HG03066 (cell line): ENCODE data around the gene FOSL2.

ENCODE experiments used
- ATAC-seq: cut with Tn5 transposase; IDR thresholded peaks from one replicate; pipeline ENCODE4 v1.9.1; 2021; ENCODE audit warnings: low read depth; ENCODE audit not compliant: unreplicated experiment

Gene FOSL2

DNA sequence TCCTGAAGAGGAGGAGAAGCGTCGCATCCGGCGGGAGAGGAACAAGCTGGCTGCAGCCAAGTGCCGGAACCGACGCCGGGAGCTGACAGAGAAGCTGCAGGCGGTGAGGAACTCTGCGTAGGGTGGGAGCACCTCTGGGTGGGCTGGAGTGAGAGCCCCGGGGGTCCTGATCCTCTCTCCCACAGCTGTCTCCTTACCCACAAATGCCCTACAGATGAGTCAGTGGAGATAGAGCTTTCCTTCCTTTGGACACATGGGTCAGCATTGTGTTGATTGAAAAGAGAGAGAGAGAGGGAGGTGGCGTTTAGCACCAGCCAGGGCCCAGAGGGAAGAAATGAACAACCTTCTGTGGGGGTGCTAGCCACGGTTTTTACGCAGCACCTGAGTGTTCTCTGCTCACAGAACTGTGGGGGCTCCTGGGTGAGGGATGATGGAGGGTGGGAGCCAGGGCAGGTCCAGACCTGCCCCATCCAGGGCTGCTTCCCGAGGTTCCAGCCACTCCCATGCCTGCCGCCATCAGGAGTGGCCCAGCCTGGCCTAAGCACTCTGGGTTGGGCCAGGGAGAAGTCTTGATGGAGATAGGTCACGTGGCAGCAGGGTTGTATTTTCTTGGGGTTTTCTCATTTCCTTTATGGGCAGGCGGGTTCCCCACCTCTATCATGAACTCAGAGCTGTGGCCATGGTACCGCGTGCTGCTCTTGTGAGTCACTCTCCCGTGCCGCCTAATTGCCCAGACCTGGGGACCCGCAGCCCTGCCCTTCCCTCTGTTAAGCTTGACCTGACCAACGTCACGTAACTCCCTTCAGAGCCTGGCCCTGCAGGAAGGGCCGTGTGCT is 16.3 kb downstream of the FOSL2 start:
- ATAC-seq: no peak

DNA sequence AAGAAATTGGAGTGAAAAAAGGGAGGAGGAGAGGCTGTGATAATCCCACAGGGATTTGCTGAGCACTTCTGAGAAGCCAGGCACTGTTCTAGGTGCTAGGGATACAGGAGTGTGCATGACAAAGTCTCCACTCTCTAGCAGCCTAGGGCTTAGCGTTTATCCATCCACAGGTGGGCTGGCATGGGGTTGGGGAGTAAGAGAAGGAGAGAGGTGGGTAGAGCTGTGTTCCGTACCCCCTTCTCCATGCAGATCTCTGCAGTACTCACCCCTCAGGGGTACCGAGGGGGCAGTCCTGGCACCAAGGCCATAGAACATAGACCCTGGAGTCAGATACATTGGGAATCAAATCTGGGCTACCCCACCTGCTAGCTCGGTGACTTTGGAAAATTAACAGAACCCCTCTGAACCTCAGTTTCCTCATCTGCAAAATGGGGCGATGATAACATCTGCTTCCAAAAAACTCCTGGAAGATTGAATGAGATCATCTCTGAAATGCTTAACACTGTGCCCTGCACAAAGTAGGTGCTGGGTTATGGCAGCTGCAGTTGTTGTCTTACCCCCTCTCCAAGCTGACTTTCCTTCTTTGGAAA is 18.6 kb downstream of the FOSL2 start:
- ATAC-seq: no peak

DNA sequence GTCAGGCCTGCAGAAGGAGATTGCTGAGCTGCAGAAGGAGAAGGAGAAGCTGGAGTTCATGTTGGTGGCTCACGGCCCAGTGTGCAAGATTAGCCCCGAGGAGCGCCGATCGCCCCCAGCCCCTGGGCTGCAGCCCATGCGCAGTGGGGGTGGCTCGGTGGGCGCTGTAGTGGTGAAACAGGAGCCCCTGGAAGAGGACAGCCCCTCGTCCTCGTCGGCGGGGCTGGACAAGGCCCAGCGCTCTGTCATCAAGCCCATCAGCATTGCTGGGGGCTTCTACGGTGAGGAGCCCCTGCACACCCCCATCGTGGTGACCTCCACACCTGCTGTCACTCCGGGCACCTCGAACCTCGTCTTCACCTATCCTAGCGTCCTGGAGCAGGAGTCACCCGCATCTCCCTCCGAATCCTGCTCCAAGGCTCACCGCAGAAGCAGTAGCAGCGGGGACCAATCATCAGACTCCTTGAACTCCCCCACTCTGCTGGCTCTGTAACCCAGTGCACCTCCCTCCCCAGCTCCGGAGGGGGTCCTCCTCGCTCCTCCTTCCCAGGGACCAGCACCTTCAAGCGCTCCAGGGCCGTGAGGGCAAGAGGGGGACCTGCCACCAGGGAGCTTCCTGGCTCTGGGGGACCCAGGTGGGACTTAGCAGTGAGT is 19.4 kb downstream of the FOSL2 start:
- no peak for ATAC-seq

GRCh38 chr2:28412625-28413151 is 20.0 kb downstream of the FOSL2 start:
- ATAC-seq: no peak

- ATAC-seq: no peak
Measured at GRCh38 chr2:28413152-28413898, 20.7 kb downstream of the FOSL2 start.

- no peak for ATAC-seq
Measured at GRCh38 chr2:28413899-28414295, 21.2 kb downstream of the FOSL2 start.

- ATAC-seq: no peak
Measured at GRCh38 chr2:28414583-28414982, 21.9 kb downstream of the FOSL2 start.

DNA sequence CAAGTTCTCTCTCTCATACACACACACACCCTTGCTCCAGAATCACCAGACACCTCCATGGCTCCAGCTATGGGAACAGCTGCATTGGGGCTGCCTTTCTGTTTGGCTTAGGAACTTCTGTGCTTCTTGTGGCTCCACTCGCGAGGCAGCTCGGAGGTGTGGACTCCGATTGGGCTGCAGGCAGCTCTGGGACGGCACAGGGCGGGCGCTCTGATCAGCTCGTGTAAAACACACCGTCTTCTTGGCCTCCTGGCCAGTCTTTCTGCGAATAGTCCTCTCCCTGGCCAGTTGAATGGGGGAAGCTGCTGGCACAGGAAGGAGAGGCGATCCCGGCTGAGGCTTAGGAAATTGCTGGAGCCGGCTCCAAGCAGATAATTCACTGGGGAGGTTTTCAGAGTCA is 22.4 kb downstream of the FOSL2 start:
- ATAC-seq: no peak

DNA sequence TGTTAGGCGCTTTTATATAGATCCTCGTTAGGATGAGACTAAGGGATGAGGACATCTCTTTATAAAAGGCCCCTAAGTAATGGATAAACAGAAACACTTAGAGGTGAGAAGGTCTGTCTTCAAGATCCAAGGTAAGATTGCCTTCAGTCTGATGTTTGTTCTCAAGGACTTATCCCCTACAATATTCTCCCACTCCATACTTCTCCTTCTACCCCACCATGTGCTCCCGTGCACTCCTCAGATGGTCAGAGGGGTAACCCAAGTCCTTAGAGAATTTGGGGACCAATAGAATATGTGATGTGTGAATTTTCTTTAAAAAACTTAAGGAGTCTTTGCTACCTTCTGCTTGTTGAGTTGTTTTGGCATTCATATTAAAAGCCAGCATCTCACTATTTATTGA is 23.1 kb downstream of the FOSL2 start:
- ATAC-seq: no peak

- no peak for ATAC-seq
Measured at GRCh38 chr2:28419003-28419402, 26.3 kb downstream of the FOSL2 start.

DNA sequence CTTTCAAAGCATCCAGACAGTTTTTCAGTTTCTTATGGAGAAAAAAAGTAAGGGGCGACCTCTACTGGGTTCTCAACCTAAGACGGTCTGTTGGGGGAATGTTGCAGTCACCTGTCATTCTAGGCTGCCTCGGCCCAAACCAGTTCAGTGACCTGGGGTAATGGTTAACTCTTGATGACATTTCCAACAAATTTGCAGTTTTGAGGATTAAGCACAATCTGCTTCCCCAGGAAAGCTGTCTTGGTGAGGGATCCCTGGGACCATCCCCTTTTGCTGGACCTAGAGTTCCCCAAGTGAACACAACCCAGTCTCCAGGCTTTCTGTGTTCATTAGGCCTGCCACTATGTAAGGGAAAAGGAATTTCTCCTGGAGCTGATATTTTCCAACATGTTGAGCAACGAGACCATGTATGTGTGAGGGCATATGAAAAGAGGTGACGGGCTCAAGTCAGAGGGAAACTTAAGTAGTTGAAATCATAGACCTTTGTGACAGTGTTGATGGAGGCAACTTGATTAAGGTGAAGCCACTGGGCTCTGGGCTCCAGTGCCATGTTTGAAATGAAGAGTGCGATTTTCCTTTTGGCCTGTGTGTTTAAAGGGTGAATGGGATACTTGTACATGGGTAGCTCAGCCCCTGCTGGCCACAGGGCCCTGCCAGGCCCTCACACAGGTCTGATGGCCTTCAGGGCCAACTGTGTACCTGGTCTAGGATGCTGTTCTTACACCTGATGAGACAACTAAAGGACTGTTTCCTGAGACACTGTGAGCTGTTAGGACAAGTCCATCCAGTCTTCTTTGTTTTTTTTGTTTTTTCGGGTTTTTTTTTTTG is 27.0 kb downstream of the FOSL2 start:
- no peak for ATAC-seq

GRCh38 chr2:28420722-28421121 is 28.1 kb downstream of the FOSL2 start:
- no peak for ATAC-seq

DNA sequence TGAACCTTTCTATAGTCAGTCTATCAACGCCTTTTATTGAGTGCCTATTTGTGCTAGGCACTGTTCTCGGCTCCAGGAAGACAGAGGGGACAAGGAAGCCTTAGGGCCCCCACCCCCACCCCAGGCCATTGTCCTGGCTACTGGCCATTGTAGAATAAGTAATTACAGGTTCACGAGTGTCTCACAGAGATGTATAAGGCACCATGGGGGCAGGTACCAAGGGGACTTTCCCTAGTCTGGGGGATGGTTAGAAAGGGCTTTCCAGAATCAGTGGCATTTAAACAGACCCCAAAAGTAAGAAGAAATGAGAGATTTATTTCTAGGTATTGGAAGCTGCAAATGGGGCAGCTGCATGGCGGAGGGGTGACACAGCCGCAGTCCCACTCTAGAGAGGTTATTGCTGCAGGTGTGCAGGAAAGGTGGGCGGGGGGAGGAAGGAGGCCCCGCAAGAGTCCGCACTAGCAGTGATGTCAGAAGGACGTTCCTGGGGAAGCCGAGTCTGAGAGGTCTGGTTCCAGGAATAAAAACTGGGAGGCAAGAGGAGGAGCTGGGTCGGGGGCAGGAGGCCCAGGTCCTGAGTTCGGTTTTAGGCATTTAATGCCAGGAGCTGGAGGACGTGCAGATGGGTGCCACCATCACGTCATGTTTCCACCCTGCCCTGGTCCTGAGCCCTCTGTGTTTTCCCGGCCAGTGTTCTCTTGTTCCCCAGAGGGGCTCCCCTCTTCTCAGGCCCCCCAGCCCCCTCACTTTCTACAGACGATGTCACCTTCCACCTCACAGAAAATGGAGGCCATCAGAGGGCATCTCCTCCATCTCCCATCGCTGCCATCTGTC is 30.5 kb downstream of the FOSL2 start:
- no peak for ATAC-seq

- no peak for ATAC-seq
Measured at GRCh38 chr2:28423856-28424605, 31.4 kb downstream of the FOSL2 start.

GRCh38 chr2:28424799-28425463 is 32.3 kb downstream of the FOSL2 start:
- ATAC-seq: no peak

DNA sequence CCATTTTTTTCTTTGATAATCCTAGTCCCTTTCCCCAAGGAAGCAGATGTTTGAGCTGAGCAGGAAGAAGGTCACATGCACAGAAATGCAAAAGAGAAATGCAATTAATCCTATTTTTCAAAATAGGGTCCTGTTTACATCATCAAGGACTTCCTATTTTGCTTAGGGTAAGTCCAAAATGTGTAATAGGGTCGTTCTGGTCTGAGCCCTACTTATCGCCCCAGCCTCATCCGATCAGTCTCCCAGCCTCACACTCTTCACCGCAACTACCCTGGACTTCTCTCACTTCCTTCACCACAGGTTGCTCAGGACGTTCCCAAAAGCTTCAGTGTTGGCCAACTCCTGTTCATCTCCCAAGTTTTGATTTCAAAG is 32.8 kb downstream of the FOSL2 start:
- no peak for ATAC-seq

- no peak for ATAC-seq
Measured at GRCh38 chr2:28427741-28428415, 35.2 kb downstream of the FOSL2 start.
